GM19023 (cell line): ENCODE data around the gene HPCAL4.
A peak's percentile ranks its signal among the peaks of the same experiment; 100 is the strongest.

Source experiments
- ATAC-seq: cut with Tn5 transposase; IDR thresholded peaks from one replicate; pipeline ENCODE4 v1.9.1; 2021; ENCODE audit warnings: mild to moderate bottlenecking, moderate library complexity; ENCODE audit not compliant: unreplicated experiment

The HPCAL4 gene

DNA sequence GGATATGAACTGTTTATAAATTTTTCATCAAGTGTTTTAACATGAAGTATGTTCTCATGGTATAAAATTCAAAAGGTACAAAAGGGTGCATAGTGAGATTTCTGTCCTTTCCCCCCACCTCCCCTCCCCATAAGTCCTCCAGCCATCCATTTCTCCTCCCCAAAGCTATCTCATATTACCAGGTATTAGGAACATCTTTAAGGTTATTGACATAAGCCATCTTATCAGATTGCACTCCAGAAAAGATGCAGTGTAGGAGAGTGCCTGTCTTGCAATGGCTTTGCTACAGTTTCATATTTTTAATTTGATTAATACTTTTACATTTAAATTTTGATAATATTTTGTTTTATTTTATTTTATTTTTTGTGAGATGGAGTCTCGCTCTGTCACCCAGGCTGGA lies 13.5 kb upstream of the HPCAL4 start:
- no peak for ATAC-seq

DNA sequence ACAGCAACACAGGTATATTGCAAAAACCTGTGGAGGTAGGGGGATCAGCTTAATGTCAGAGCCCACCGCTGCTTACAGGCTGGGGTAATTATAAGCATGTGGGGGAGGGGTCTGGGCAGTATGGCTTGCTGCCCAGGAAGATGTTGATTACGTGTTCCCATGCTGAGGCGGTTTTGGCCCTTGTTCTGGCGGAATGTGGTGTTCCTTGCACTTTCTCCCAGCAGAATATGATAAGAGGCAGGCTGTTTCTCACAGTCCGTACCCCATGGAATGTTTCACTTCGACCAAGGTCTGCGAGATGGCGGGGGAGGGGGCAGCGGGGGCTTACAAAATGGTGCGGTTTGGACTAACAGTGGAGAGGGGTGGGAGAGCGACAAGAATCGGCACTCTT lies 9.8 kb upstream of the HPCAL4 start:
- no peak for ATAC-seq

- no peak for ATAC-seq
These were observed 9.1 kb upstream of the HPCAL4 start for GRCh38 chr1:39700348-39700747.

- ATAC-seq = no peak
These were observed 8.2 kb upstream of the HPCAL4 start for GRCh38 chr1:39699419-39699818.

- no peak for ATAC-seq
These were observed 7.3 kb upstream of the HPCAL4 start for GRCh38 chr1:39698568-39698967.

DNA sequence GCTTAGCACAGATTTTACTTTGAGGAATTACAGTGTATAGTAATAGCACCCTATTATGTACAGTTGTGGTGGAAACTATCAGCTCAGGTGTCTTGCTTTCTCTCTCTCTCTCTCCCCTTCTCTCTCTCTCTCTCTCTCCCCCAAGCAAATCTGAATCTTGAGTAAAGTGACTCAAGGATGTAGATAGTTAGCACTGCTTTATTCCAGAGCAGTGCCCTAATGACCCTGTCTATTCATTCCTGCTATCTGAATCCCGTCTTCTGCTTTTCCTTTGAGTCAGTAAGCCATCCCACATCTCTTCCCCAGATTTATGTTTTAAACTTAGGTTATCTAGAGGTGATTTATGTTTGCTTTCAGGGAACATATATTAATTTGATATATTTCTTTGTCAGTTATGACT lies 5.2 kb upstream of the HPCAL4 start:
- ATAC-seq = no peak

- ATAC-seq = no peak
These were observed 3.8 kb upstream of the HPCAL4 start for GRCh38 chr1:39695016-39695415.

DNA sequence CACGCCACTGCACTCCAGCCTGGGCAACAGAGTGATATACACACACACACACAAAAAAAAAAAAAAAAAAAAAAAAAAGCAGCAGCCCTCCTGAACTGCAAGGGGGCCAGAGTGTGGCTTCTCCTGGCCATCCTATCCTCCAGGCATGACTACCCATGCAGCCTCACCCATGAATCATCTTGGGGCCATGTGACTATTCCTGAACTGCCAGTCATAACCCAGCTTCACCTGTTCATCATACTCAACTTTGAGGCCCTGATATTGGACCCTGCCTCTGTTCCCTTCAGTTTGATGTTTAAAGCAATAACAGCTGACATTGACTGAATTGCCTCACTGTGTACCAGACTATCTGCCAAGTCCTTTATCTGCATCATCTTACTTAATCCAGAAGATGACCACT lies 2.8 kb upstream of the HPCAL4 start:
- no peak for ATAC-seq

DNA sequence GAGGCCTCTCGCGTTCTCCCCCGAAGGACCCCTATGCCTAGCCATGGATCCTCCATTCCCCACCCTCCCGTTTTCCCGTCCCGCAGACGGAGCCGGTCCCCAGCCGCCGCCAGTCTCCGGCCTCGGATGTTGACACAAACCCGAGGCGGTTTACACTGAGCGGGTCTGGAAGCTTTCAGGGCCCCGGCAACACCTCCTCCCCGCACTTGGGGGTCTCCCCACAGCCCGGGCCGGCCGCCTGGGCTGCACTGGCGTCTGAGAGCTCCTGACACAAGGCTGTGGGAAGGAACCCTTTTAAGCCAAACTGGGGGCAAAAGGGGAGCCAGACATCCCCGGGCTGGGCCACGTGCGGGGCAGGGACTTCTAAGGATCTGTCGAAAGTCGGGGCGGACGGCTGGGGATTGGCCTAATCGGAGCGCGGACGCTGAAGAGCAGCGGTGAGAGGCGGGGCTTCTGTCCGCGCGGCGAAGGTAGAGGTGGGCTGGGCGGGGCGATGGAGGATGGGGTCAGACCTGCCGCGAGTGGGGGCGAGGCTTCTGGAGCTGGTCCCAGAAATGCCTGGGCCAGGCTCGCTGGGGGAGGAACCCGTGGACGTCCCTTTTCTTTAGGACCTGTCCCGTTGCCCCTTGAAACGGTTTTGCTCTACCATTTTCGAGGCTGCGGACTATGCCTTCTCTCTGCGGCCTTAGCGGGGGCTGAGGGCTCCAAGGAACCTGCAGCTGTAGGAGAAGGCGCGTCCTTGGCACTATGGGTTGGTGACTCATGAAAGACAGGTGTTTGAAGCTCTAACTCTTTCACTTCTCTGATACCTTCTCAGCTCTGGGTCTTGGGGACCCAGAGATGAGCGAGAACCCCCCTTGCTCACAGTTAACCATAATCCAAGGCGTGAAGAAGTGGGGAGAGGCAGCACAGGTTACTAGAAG lies 1.2 kb upstream of the HPCAL4 start:
- no peak for ATAC-seq

- peak; percentile 18 for ATAC-seq
These were observed 345 bp downstream of the HPCAL4 start for GRCh38 chr1:39690794-39691382.

- ATAC-seq = no peak
These were observed 1.0 kb downstream of the HPCAL4 start for GRCh38 chr1:39690225-39690624.

- no peak for ATAC-seq
These were observed 1.6 kb downstream of the HPCAL4 start for GRCh38 chr1:39689635-39690034.

- no peak for ATAC-seq
These were observed 2.0 kb downstream of the HPCAL4 start for GRCh38 chr1:39689214-39689613.

GRCh38 chr1:39688706-39689105 lies 2.5 kb downstream of the HPCAL4 start:
- no peak for ATAC-seq

DNA sequence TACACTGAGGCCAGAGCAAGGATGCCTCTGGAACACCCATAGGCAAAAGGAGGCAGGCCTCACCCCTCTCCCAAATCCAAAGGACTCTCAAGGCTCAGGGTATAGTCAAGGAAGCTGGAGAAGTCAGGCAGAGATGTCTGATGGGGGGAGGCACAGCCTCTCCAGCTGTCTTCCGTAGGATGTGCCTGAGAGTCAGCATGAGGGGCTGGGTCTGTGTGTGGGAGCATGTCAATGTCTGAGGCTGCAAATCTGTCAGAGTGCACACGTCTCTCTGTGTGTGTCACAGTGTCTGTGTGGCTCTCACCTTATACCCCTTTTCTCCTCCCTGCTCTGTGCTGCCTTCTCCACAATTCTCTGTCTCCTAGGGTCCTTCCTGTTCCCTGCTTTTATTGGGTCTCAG lies 4.0 kb downstream of the HPCAL4 start:
- no peak for ATAC-seq

- ATAC-seq = no peak
These were observed 6.2 kb downstream of the HPCAL4 start for GRCh38 chr1:39685071-39685470.

DNA sequence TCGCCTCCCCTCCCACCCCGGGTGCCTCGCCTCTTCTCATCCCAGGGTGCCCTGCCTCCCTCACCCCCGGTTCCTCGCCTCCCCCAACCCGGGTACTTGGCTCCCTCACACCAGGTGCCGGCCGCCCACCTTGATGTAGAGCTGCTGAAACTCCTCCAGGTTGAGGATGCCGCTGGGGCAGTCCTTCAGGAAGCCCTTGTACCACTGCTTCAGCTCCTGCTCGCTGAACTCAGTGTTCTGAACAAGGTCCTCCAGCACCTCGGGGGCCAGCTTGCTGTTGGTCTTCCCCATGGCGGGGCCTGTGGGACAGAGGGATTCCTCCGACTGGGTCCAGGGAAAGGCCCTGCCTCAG lies 6.9 kb downstream of the HPCAL4 start:
- no peak for ATAC-seq

GRCh38 chr1:39683591-39684312 lies 7.5 kb downstream of the HPCAL4 start:
- no peak for ATAC-seq

GRCh38 chr1:39681999-39682398 lies 9.2 kb downstream of the HPCAL4 start:
- ATAC-seq = no peak

GRCh38 chr1:39681294-39681693 lies 9.9 kb downstream of the HPCAL4 start:
- ATAC-seq = no peak

GRCh38 chr1:39680751-39681150 lies 10.5 kb downstream of the HPCAL4 start:
- ATAC-seq = no peak

DNA sequence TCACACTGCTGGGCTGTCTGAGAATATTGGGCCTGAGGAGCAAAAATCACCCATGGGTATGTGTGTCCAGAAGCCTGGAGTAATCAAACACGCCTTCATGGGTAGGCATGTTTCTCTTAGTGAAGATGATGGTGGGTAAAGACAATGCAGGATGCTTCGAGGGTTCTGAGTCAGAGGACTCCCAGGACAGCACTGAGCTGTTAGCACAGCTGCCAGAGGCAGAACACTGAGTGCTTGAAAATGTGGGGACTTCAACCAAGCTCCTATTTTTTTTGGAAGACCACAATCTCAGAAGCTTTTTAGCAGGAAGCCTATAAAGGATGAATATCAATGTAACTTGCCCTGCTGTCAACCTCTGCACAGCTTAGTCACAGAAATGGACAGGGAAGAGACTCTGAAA lies 11.4 kb downstream of the HPCAL4 start:
- no peak for ATAC-seq
